ENCODE measurements around the gene LYPD1. TPM values are rescaled to one million over a fixed set of nuclear protein-coding genes. Genes with fewer than 3 reads are reported as not detected.

The LYPD1 gene
- total RNA-seq, 2 donors from 2014 or later: 0.22 TPM; not detected in 1

GRCh38 chr2:132664096-132664495 lies 5.9 kb downstream of the LYPD1 start:
- Histone ChIP-seq H3K4me1 (peaks cover 0 to 8% of the 10 kb centered on the region in 2 donors), H3K4me3 (no peak overlapping the region), H3K9me3 (no peaks in the 10 kb centered on the region), H3K27me3 (peaks cover 0 to 7% of the 10 kb centered on the region in 2 donors), H3K36me3 (no peaks in the 10 kb centered on the region), H3K27ac (no peak overlapping the region)
- no peak for TF ChIP-seq CTCF (IDR thresholded peaks at IDR 0.05)
- DNase-seq (ENCODE audit: low spot score): no peak

GRCh38 chr2:132662732-132663131 lies 7.3 kb downstream of the LYPD1 start:
- no peaks in the 10 kb centered on the region for H3K9me3 ChIP-seq
- no peak overlapping the region for H3K4me3 ChIP-seq
- H3K27ac ChIP-seq: no peak overlapping the region
- no peak for TF ChIP-seq CTCF (IDR thresholded peaks at IDR 0.05)
- no peaks in the 10 kb centered on the region for H3K27me3 ChIP-seq
- no peaks in the 10 kb centered on the region for H3K4me1 ChIP-seq
- H3K36me3 ChIP-seq: no peaks in the 10 kb centered on the region
- DNase-seq (ENCODE audit: low spot score): no peak

GRCh38 chr2:132659331-132659730 lies 10.7 kb downstream of the LYPD1 start:
- no peak overlapping the region for H3K4me3 ChIP-seq
- H3K4me1 ChIP-seq: no peaks in the 10 kb centered on the region
- no peaks in the 10 kb centered on the region for H3K9me3 ChIP-seq
- no peaks in the 10 kb centered on the region for H3K27me3 ChIP-seq
- H3K27ac ChIP-seq: no peak overlapping the region
- DNase-seq (ENCODE audit: low spot score): no peak
- no peaks in the 10 kb centered on the region for H3K36me3 ChIP-seq
- no peak for TF ChIP-seq CTCF (IDR thresholded peaks at IDR 0.05)

- TF ChIP-seq CTCF (IDR thresholded peaks at IDR 0.05): no peak
- Histone ChIP-seq H3K27ac (no peak overlapping the region), H3K9me3 (no peaks in the 10 kb centered on the region), H3K4me1 (no peaks in the 10 kb centered on the region), H3K27me3 (no peaks in the 10 kb centered on the region), H3K4me3 (no peak overlapping the region), H3K36me3 (no peaks in the 10 kb centered on the region)
- no peak for DNase-seq (ENCODE audit: low spot score)
Measured at GRCh38 chr2:132656266-132656975, 13.6 kb downstream of the LYPD1 start.

GRCh38 chr2:132654968-132655367 lies 15.0 kb downstream of the LYPD1 start:
- Histone ChIP-seq H3K4me1 (no peaks in the 10 kb centered on the region), H3K9me3 (no peaks in the 10 kb centered on the region), H3K27ac (no peak overlapping the region), H3K36me3 (no peaks in the 10 kb centered on the region), H3K4me3 (no peak overlapping the region), H3K27me3 (no peaks in the 10 kb centered on the region)
- DNase-seq (ENCODE audit: low spot score): no peak
- TF ChIP-seq CTCF (IDR thresholded peaks at IDR 0.05): no peak

- TF ChIP-seq CTCF (IDR thresholded peaks at IDR 0.05): no peak
- Histone ChIP-seq H3K27me3 (no peaks in the 10 kb centered on the region), H3K9me3 (no peaks in the 10 kb centered on the region), H3K36me3 (no peaks in the 10 kb centered on the region), H3K4me3 (no peak overlapping the region), H3K27ac (no peak overlapping the region), H3K4me1 (no peaks in the 10 kb centered on the region)
- no peak for DNase-seq (ENCODE audit: low spot score)
Measured at GRCh38 chr2:132654335-132654734, 15.7 kb downstream of the LYPD1 start.

Data from right atrium auricular region (tissue), 2 donors.